Measurements from ENCODE around the gene DCC.

The DCC gene

DNA sequence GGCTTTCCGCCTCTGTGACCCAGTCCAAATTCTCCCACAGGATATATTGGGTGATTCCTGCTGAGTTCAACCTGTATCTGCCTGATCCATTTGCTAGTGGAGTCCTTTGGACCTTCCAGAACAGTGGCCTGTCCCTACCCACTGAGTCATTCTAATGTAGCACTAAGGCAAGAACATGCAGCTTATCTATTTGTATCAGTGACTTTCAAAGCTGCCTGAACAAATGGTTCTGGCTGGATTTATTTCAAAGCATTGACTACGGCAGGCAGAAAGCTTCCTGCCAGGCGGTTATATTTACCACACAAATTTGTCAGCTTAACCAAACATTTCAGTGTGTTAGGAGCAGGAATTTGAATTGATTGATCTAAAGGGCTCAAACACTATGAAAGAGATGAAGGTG lies 613.4 kb downstream of the DCC start:
- Histone ChIP-seq H4K20me1 (ENCODE audit: insufficient read depth) (no peaks in the 10 kb centered on the region), H3K79me2 (ENCODE audit: insufficient read depth, low read depth) (no peaks in the 10 kb centered on the region), H3K36me3 (ENCODE audit: insufficient read depth) (no peaks in the 10 kb centered on the region), H3K4me1 (ENCODE audit: low read depth, poor library complexity, severe bottlenecking) (no peaks in the 10 kb centered on the region), H2AFZ (ENCODE audit: low read depth) (no peak overlapping the region), H3K9ac (no peak overlapping the region), H3K27ac (no peak overlapping the region), H3K4me2 (no peak overlapping the region), H3K27me3 (ENCODE audit: insufficient read depth, low read depth) (no peaks in the 10 kb centered on the region), H3K4me3 (IDR thresholded peaks at IDR 0.05; ENCODE audit: insufficient read depth, low read depth, low read length) (no peak overlapping the region)
- TF ChIP-seq, protein P1, sequence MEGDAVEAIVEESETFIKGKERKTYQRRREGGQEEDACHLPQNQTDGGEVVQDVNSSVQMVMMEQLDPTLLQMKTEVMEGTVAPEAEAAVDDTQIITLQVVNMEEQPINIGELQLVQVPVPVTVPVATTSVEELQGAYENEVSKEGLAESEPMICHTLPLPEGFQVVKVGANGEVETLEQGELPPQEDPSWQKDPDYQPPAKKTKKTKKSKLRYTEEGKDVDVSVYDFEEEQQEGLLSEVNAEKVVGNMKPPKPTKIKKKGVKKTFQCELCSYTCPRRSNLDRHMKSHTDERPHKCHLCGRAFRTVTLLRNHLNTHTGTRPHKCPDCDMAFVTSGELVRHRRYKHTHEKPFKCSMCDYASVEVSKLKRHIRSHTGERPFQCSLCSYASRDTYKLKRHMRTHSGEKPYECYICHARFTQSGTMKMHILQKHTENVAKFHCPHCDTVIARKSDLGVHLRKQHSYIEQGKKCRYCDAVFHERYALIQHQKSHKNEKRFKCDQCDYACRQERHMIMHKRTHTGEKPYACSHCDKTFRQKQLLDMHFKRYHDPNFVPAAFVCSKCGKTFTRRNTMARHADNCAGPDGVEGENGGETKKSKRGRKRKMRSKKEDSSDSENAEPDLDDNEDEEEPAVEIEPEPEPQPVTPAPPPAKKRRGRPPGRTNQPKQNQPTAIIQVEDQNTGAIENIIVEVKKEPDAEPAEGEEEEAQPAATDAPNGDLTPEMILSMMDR (conservative IDR thresholded peaks at IDR 0.05; ENCODE audit: low read depth, low read length), result no peak

GRCh38 chr18:52963481-52963880 lies 623.5 kb downstream of the DCC start:
- no peaks in the 10 kb centered on the region for H3K4me1 ChIP-seq (ENCODE audit: low read depth, poor library complexity, severe bottlenecking)
- TF ChIP-seq, protein P1 (conservative IDR thresholded peaks at IDR 0.05; ENCODE audit: low read depth, low read length), result no peak
- no peaks in the 10 kb centered on the region for H3K79me2 ChIP-seq (ENCODE audit: insufficient read depth, low read depth)
- H3K4me3 ChIP-seq (IDR thresholded peaks at IDR 0.05; ENCODE audit: insufficient read depth, low read depth, low read length), result no peak overlapping the region
- no peaks in the 10 kb centered on the region for H3K27me3 ChIP-seq (ENCODE audit: insufficient read depth, low read depth)
- no peak overlapping the region for H2AFZ ChIP-seq (ENCODE audit: low read depth)
- H3K36me3 ChIP-seq (ENCODE audit: insufficient read depth), result no peaks in the 10 kb centered on the region
- H3K4me2 ChIP-seq, result no peak overlapping the region
- H4K20me1 ChIP-seq (ENCODE audit: insufficient read depth), result no peaks in the 10 kb centered on the region
- H3K9ac ChIP-seq, result no peak overlapping the region
- no peak overlapping the region for H3K27ac ChIP-seq

- Histone ChIP-seq H3K27ac (no peak overlapping the region), H3K4me2 (no peak overlapping the region), H3K36me3 (ENCODE audit: insufficient read depth) (no peaks in the 10 kb centered on the region), H3K4me3 (IDR thresholded peaks at IDR 0.05; ENCODE audit: insufficient read depth, low read depth, low read length) (no peak overlapping the region), H3K79me2 (ENCODE audit: insufficient read depth, low read depth) (no peaks in the 10 kb centered on the region), H4K20me1 (ENCODE audit: insufficient read depth) (no peaks in the 10 kb centered on the region), H3K9ac (no peak overlapping the region), H3K27me3 (ENCODE audit: insufficient read depth, low read depth) (no peaks in the 10 kb centered on the region), H3K4me1 (ENCODE audit: low read depth, poor library complexity, severe bottlenecking) (no peaks in the 10 kb centered on the region), H2AFZ (ENCODE audit: low read depth) (no peak overlapping the region)
- TF ChIP-seq, protein P1 (conservative IDR thresholded peaks at IDR 0.05; ENCODE audit: low read depth, low read length), result no peak
Observed at GRCh38 chr18:52970686-52971085, 630.7 kb downstream of the DCC start.

GRCh38 chr18:52971097-52971496 lies 631.1 kb downstream of the DCC start:
- Histone ChIP-seq H2AFZ (ENCODE audit: low read depth) (no peak overlapping the region), H3K4me3 (IDR thresholded peaks at IDR 0.05; ENCODE audit: insufficient read depth, low read depth, low read length) (no peak overlapping the region), H3K9ac (no peak overlapping the region), H3K4me1 (ENCODE audit: low read depth, poor library complexity, severe bottlenecking) (no peaks in the 10 kb centered on the region), H3K4me2 (no peak overlapping the region), H4K20me1 (ENCODE audit: insufficient read depth) (no peaks in the 10 kb centered on the region), H3K79me2 (ENCODE audit: insufficient read depth, low read depth) (no peaks in the 10 kb centered on the region), H3K27ac (no peak overlapping the region), H3K27me3 (ENCODE audit: insufficient read depth, low read depth) (no peaks in the 10 kb centered on the region), H3K36me3 (ENCODE audit: insufficient read depth) (no peaks in the 10 kb centered on the region)
- TF ChIP-seq, protein P1 (conservative IDR thresholded peaks at IDR 0.05; ENCODE audit: low read depth, low read length), result no peak

Measured in KMS-11 (cell line).